ENCODE measurements around the gene UGGT2.
A peak's percentile ranks its signal among the peaks of the same experiment; 100 is the strongest.
"Not testable (repeated sequence)": the region's sequence is repeated elsewhere in the genome, so short reads cannot be mapped to it uniquely, and the experiment has no call there.

UGGT2 gene

DNA sequence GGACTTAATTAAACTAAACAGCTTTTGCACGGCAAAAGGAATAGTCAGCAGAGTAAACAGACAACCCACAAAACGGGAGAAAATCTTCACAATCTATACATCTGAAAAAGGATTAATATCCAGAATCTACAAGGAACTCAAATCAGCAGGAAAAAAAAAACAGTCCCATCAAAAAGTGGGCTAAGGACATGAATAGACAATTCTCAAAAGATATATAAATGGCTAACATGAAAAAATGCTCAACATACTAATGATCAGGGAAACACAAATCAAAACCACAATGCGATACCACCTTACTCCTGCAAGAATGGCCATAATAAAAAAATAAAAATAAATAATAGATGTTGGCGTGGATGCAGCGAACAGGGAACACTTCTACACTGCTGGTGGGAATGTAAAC, 1.7 kb downstream of the UGGT2 start:
- not testable (repeated sequence) for FAIRE-seq

DNA sequence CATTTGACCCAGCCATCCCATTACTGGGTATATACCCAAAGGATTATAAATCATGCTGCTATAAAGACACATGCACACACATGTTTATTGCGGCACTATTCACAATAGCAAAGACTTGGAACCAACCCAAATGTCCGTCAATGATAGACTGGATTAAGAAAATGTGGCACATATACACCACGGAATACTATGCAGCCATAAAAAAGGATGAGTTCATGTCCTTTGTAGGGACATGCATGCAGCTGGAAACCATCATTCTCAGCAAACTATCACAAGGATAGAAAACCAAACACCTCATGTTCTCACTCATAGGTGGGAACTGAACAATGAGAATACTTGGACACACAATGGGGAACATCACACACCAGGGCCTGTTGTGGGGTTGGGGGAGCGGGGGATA, 2.2 kb downstream of the UGGT2 start:
- FAIRE-seq, result not testable (repeated sequence)

DNA sequence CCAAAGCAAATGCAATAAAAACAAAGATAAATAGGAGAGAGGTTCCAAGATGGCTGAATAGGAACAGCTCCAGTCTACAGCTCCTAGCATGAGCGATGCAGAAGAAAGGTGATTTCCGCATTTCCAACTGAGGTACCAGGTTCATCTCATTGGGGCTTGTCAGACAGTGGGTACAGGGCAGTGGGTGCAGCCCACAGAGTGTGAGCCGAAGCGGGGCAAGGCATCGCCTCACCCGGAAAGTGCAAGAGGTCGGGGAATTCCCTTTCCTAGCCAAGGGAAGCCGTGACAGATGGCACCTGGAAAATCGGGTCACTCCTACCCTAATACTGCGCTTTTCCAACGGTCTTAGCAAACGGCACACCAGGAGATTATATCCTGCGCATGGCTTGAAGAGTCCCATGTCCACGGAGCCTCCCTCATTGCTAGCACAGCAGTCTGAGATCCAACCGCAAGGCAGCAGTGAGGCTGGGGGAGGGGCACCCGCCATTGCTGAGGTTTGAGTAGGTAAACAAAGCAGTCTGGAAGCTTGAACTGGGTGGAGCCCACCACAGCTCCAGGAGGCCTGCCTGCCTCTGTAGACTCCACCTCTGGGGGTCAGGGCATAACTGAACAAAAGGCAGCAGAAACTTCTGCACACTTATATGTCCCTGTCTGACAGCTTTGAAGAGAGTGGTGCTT, 6.6 kb downstream of the UGGT2 start:
- not testable (repeated sequence) for FAIRE-seq

DNA sequence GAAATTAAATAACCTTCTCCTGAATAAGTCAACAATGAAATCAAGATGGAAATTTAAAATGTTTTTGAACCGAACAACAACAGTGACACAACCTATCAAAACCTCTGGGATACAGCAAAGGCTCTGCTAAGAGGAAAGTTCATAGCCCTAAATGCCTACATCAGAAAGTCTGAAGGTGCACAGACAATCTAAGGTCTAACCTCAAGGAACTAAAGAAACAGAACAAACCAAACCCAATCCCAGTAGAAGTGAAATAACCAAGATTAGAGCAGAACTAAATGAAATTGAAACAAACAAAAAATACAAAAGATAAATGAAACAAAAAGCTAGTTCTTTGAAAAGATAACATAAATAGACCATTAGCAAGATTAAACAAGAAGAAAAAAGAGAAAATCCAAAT, 9.0 kb downstream of the UGGT2 start:
- FAIRE-seq, result no peak

DNA sequence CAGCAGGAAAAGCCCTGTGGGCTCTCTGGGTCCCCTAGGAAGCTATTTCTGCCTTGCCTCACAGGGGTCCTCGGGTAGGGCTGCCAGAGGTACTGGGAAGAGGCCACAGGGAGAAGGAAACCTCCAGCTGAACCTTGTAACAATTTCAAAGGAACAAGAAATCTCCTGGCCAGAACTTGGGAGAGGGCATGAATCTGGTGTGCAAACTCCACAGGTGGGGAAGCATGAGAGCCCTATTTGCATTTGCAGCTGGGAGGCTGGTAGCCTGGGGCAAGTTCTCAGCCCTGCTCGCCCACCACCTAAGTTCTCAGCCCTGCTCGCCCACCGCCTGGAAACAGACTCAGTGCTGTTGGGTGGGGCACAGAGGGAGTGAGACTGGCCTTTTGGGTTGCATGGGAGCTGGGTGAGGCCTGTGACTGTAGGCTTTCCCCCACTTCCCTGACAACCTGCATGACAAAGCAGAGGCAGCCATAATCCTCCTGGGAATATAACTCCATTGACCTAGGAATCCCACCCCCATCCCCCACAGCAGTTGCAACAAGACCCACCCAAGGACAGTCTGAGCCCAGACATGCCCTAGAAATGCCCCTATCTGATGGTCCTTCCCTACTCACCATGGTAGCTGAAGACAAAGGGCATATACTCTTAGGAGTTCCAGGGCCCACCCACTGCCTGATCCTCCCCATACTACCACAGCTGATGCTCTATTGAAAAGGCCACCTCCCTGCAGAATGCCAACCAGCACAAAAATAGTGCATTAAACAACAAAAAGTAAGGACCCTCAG, 11.7 kb downstream of the UGGT2 start:
- no peak for FAIRE-seq

DNA sequence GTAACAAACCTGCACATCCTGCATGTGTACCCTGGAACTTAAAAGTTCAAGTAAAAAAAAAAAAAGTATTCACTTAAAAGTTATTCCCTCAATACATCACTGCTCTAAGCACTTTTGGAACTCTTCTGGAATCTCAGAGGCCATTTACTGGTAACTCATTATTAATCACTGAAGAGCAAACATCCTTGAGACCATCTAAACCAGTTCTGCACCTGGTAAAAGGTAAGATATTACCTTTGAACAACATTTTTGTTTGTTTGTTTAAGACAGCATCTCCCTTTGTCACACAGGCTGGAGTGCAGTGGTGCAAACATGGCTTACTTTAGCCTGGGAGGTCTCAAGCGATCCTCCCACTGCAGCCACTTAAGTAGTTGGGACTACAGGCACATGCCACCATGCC, 16.7 kb downstream of the UGGT2 start:
- no peak for FAIRE-seq

DNA sequence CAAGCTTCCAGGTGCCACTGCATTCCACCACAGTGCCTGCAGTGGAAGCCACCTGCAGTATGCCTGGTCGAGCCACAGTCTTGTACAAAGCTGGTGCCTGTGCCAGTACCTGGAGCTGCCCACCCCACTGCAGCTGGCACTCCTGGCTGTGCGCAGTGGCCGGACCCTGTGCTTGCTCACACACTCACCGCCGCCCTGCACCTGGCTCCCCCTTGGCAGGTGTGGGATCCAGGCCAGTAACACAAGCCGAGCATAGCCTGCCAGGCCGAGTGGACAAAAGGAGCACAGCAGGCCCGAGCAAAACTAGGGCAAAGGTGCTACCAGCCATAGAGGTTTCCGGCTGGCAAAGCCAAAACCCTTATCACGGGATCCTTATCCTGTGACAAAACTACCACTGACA, 18.5 kb downstream of the UGGT2 start:
- no peak for FAIRE-seq

DNA sequence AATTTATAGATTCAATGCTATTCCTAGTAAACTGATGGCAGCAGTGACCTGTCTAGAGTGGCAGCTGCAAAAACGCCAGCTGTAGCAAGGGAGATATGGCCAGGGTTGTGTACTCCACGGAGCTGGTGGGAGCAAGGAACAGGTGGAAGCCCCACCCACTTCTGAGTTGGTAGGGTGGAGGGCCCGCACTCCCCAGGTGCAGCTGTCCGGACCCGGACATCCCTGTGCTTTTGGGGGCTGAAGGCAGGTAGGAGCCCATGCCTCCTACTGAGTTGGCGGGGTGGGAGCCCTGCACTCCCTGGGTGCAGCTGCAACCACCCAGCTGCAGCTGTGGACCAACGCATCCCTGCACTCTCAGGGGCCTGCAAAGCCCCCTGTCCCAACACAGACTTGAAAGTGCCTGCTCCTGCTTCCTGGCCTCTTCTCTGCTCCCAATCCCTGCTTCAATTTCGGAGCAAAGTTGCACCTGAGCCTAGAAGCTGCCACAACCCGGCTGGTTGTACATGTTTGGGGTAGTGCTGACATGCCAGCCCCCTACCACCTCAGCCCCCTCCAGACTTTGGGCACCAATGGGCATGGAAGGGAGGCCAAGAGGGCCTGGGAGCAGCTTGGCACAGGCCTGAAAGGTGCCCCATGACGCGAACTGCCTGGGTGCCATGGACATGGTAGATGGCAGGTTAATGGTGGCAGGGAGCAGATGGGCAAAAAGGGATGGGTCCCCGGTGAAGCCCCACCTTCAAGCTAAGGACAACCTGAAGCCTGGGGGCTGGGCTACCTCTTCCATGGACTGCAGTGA, 19.8 kb downstream of the UGGT2 start:
- no peak for FAIRE-seq

DNA sequence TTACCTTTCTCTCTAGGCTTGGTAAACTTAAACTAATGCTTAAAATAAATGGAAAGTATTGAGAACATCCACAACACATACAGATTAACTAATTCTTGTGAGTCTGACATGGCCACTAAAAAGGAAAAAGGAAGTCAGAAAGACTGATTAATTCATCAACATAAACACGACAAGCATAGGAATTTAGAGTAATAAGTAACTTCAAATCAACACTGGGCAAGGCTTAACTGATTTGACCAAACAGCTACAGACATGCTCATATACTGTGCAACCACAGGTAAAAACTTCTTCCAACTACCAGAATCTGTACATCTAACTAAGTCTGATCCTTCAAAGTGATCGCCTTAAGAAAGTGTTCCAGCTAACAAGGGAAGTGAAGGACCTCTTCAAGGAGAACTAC, 20.5 kb downstream of the UGGT2 start:
- FAIRE-seq, result no peak

DNA sequence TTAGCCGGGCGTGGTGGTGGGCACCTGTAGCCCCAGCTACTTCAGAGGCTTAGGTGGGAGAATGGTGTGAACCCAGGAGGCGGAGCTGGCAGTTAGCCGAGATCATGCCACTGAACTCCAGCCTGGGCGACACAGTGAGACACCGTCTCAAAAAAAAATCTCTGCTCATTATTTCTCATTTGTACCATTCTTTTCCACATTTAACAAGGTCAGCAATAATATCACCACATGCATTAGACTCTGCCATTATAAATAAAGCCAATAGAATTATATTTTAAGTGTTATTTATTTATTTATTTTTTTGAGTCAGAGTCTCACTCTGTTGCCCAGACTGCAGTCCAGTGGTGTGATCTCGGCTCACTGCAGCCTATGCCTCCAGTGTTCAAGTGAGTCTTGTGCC, 24.2 kb downstream of the UGGT2 start:
- no peak for FAIRE-seq

DNA sequence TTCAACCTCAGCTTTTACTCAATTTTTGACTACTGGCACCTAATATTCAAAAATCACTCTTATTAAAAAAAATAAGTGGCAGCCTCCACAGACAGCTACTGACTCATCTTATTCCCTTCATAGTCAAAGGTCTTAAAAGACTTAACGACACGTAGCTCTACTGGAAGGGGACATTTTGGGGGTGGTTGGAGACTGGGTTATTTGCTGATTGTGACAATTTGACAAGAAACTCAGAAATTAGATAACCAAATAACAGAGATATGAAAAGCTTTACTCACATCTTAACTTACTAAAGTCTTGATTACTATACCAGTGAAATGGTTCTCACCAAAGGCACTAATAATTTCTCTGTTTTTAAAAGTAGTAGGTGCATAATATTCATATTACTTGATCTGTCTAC, 25.7 kb downstream of the UGGT2 start:
- no peak for FAIRE-seq

DNA sequence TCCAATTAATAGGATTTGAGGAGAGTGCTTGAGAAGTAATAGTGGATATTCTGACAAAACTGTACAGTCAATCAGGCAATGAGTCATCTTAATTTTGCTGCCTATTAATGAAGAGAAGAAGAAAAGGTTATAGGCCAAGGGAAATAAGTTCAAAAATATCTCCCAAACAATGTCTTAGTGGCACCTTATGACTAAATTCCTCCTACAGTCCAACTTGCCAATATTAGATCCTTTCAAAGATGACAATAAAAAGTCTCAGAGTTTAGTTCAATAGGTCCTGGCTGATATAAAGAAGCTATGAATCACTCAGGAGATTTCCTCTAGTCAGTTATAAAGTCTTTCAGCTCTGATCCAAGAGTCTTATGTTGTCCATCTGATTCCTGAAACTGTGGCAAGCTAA, 27.9 kb downstream of the UGGT2 start:
- no peak for FAIRE-seq

DNA sequence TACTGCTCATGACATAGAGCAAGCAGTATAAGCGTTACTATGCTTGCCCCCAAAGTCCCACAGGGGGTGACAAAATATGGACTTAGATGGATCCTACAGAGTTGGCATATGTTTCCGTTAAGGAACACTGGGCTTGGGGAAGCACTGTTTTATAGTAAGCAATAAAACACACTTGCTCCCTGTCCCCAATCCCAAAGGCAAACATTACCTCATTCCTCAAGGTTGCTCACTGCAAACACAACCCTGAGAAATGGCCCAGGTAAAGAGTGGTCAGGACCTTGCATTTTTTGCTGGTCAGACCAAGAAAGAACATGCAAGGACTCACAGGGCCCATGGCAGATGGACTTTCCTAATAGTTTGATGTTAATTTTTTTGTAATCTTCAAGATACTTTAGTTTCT, 32.3 kb downstream of the UGGT2 start:
- no peak for FAIRE-seq

DNA sequence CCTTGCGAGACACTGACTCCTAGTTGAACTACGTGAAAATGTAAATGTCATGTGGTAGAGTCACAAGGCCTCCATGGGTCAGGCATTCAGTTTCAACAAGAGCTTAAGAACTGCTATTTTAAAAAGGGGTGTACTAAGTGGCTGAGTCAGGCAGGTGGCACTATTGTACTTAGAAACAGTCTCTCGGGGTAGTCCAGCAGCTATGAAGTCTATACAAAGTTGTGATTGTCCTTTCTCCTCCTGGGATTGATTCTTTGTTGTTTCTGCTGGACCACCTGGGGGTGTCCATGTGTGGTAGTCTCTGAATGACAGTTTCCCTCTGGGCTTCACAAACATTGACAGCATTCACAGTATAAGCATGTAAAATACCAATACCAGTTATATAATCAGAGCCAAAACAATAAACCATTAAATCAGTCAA, 33.0 kb downstream of the UGGT2 start:
- FAIRE-seq, result peak; percentile 60

DNA sequence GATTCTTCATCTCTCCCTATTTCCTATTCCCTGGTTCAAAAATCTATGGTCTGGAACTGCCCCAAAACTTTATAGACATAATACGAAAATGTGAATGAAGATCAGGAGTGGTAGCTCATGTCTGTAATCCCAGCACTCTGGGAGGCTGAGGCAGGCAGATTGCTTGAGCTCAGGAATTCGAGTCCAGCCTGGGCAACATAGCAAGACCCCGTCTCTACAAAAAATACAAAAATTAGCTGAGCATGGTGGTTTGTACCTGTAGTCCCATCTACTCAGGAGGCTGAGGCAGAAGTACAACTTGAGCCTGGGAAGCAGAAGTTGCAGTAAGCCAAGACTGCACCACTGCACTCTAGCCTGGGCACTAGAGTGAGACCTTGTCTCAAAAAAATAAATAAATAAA, 35.1 kb downstream of the UGGT2 start:
- no peak for FAIRE-seq

DNA sequence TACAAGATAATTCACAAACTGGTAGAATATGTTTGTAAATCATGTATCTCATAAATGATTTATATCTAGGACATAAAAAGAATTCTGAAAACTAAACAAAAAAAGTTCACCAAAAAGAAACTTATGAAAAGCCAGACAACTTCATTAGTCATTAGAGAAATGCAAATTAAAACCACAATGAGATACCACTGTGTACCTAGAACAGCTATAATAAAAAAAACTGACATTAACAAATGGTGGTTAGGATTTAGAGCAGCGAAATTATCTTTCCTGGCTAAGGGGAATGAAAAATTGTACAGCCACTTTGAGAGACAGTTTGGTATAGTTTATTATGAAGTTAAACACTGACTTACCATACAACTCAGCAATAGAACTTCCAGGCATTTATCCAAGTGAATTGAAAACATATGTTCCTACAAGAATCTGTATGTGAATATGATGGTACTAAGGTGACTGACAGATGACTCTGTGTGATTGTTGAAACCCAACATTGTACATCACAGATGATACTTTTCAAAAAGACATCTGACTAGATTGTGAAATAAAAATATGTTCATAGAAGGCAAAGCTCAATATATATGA, 41.8 kb downstream of the UGGT2 start:
- FAIRE-seq, result no peak

DNA sequence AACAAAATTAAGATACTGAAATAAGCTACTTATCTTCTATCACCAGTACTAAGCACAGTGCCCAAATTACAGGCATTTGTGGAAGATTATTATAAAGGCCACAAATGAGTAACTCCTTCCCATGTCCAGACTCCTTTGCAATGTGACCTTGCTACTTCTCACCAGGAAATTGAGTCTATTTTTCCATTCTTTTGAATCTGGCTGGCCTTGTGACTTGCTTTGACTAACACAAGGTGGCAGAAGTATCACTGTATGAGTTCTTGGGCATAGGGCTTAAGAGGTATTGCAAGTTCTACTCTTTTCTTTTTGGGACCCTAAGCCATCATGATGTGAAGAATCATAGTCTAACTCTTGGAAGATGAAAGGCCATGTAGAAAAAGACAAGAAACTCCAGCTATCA, 49.9 kb downstream of the UGGT2 start:
- FAIRE-seq, result no peak

DNA sequence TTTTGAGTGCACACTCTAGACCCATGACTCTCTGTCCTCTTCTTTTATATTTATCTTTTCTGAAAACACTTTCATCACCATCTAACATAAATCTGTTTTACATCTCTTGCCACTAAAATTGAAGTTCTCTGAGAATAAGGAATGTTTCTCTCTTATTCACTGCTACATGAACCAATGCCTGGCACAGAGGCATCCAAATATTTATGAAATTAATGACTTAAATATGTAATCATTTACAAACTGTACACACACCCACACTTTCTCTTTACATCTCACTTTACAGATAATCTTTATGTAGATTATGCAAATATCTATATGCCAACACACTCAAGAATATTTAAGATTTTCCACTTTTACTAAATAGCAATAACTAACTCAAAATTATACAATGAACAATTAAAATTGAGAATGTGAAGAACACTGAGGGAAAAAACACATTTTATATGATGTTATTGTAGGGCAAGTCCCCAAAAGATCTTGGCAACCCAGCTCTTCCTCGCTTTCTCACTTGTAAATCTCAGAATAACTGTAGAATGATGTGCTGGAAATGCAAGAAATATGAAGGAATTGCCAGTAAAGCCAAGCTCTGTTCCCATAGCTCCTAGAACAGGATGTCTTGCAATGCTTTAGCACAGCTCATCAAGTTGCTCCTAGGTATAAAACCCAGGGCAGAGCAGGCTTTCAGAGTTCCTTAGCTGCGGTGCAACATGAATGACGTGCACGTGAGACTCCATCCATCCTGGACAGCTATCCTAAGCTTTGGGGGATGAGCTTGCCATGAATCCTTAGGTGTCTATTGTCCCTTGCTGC, 50.7 kb downstream of the UGGT2 start:
- no peak for FAIRE-seq

DNA sequence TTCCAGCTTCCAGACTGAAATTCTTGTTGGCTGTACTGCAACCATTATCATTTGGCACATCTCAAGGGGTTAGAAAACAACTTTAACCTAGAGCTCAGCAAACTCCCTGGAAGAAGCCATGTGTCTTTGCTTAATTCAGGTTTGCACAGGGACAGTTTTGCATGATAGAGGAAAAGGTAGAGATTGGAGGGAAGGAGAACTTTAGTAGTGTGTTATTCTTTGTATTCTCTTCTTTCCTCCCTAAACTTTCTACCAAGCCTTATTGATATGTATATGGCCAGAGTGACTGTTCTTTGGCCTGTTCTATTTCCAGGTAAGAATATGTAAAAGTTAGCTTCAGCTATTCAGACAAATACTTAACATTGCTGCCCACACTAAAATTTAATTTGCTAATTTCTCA, 53.1 kb downstream of the UGGT2 start:
- no peak for FAIRE-seq

DNA sequence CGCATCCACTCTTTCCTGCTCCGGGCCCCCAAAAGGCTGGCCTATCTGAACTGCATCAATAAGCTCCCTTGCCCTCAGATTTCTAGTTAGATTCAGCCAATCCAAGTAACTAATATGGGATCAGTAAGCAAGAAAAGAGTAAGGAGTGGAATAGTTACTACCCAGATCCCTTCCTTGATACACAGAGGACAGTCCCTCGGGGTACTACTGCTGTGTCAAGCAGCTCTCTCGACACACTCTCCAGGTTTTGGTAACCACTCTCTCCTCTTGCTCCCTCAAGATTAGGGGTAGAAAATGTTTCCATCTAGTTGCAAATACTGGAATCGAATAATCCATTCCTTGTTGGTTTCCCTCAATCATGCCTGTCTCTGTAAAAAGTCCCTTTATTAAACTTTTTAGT, 65.4 kb downstream of the UGGT2 start:
- no peak for FAIRE-seq

DNA sequence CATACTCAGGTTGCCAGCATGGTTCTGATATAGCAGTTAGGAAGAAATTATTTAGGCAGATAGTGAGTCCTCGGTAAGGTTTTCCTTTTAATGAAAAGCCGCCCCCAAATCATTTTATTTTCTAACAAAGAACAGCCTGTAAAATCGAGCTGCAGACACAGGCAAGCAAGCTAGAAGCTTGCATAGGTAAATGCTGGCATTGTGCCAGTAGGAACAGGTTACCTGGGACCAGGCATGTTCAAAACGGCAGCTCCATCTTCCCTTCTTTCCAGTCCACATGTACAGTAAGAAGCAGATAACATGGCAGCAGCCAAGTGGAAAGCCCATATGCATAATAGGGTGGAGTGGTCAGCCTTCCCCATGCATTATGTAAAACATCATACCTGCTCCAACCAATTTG, 71.1 kb downstream of the UGGT2 start:
- FAIRE-seq, result no peak

DNA sequence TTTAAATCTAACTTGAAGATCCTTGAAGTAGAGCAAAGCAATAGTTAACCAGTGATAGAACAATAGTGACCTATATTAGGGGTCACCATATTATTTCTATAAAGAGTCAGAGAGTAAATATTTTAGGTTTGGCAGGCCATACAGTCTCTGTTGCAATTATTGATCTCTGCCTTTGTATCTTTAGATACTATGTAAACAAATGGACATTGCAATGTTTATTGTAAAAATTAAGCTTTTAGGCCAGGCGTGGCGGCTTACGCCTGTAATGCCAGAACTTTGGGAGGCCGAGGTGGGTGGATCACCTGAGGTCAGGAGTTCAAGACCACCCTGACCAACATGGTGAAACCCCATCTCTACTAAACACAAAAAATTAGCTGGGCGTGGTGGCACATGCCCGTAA, 80.5 kb downstream of the UGGT2 start:
- FAIRE-seq, result not testable (repeated sequence)

DNA sequence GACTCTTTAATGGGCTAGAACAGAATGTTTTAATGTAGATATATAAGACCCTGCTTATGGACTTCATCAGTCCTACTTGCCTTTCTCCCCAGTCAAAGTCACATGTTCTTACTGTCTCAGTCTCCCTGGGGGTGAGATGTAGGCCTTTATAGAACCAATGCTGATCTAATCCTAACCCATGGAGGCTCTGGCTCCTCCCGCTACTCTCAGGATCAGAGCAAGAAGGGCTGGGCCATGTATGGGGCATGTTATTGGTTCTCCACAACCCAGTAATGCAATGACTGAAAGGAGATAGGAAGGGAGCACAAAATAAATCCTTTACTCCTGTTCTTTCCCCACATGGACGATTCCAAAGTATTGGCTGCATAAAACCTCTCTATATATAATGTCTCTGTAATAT, 82.3 kb downstream of the UGGT2 start:
- no peak for FAIRE-seq

Data from TTC549 (cell line).